Esophagus muscularis mucosa (tissue), 3 donors: ENCODE results near the gene NKD2.

Experiments
- EP300 ChIP-seq: sonication (generic); formaldehyde crosslinking; IDR thresholded peaks from one replicate; pipeline ENCODE4 v1.6.1; 2017; ENCODE audit warnings: antibody characterized with exemption
- TF ChIP-seq, protein P1 (sequence below), 3 experiments: fragments of 200-600 bp in 2 of 3; fragments of 450-650 bp in 1 of 3; sonication (generic) in 2 of 3; IDR thresholded peaks; one replicate each; pipeline ENCODE4 v1.5.1; 2017 to 2019; ENCODE audit warnings: antibody characterized with exemption in 3 of 3, mild to moderate bottlenecking in 2 of 3, moderate library complexity in 1 of 3

- TF ChIP-seq, protein P1, sequence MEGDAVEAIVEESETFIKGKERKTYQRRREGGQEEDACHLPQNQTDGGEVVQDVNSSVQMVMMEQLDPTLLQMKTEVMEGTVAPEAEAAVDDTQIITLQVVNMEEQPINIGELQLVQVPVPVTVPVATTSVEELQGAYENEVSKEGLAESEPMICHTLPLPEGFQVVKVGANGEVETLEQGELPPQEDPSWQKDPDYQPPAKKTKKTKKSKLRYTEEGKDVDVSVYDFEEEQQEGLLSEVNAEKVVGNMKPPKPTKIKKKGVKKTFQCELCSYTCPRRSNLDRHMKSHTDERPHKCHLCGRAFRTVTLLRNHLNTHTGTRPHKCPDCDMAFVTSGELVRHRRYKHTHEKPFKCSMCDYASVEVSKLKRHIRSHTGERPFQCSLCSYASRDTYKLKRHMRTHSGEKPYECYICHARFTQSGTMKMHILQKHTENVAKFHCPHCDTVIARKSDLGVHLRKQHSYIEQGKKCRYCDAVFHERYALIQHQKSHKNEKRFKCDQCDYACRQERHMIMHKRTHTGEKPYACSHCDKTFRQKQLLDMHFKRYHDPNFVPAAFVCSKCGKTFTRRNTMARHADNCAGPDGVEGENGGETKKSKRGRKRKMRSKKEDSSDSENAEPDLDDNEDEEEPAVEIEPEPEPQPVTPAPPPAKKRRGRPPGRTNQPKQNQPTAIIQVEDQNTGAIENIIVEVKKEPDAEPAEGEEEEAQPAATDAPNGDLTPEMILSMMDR (IDR thresholded peaks at IDR 0.05) = no peak
- TF ChIP-seq EP300 = no peak
These were observed 68.4 kb downstream of the NKD2 start for GRCh38 chr5:1077026-1077425.
